NCI-H2227 (cell line): ENCODE data around the gene ABO.
"Not testable (repeated sequence)": the region's sequence is repeated elsewhere in the genome, so short reads cannot be mapped to it uniquely, and the experiment has no call there.

Experiments
- DNase-seq: peaks from one replicate; lab custom pipeline; 2025; ENCODE audit not compliant: unreplicated experiment; lab: John Stamatoyannopoulos, UW

ABO gene

GRCh38 chr9:133207021-133207531 lies 67.9 kb downstream of the ABO start:
- no peak for DNase-seq

DNA sequence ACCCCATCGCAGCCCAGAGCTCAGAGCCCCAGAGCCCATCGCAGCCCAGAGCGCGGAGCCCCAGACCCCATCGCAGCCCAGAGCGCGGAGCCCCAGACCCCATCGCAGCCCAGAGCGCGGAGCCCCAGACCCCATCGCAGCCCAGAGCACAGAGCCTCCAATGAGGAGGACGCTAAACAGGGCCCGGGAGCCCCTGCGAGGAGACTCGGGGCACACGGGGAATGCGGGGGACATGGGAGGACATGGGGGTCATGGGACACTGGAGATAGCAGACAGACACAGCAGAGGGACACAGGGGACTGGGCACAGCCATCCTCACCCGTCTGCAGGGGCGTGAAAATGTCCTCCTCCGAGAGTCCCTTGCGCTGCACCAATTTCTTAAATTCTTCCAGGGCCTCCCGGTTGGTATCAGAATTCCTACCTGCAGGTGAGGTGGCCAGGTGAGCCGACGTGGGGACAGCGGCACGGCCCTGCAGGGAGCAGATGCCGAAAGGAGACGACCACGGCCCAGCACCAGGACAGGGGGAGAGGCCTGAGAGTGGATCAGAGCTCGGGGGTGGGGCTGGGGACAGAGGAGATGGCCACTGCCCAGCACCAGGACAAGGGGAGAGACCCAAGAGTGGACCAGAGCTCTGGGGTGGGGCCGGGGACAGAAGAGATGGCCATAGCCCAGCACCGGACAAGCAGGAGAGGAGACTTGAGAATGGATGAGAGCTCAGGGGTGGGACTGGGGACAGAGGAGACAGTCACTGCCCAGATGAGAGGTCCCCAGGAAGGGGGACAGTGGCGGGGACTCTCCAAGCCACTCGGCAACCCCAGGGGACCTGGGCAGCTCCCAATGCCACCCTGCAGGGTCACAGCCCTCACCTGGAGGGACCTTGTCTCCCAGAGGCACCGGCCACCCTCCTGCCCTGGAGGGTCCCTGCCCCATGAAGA lies 68.7 kb downstream of the ABO start:
- no peak for DNase-seq

GRCh38 chr9:133205481-133205887 lies 69.5 kb downstream of the ABO start:
- DNase-seq, result not testable (repeated sequence)
